Neuronal stem cell (in vitro differentiated cells): Measurements from ENCODE around the gene LRRC14B.

Experiments used
- DNase-seq: peaks from one replicate; pipeline ENCODE4 v3.0.0-alpha.2; 2013; ENCODE audit warnings: low spot score
- H2AFZ ChIP-seq: one replicate; pipeline ENCODE4 v1.6.1; 2013; ENCODE audit warnings: mild to moderate bottlenecking, low read length, inconsistent platforms
- H2AK5ac ChIP-seq: 2 replicates; pipeline ENCODE4 v1.6.1; 2013; ENCODE audit warnings: low read depth, mild to moderate bottlenecking, inconsistent platforms, low read length, moderate library complexity, mixed read lengths
- H2BK120ac ChIP-seq: 2 replicates; pipeline ENCODE4 v1.6.1; 2013; ENCODE audit warnings: low read depth, mild to moderate bottlenecking, inconsistent platforms, low read length, moderate library complexity, mixed read lengths
- H2BK12ac ChIP-seq: one replicate; pipeline ENCODE4 v1.6.1; 2013; ENCODE audit warnings: low read length, inconsistent platforms
- H2BK15ac ChIP-seq: 2 replicates; pipeline ENCODE4 v1.6.1; 2013; ENCODE audit warnings: mild to moderate bottlenecking, low read length, inconsistent platforms, mixed read lengths
- H2BK5ac ChIP-seq: one replicate; pipeline ENCODE4 v1.6.1; 2013; ENCODE audit warnings: inconsistent platforms, mild to moderate bottlenecking, low read length, moderate library complexity
- H3K14ac ChIP-seq: one replicate; pipeline ENCODE4 v1.6.1; 2013; ENCODE audit warnings: low read length, inconsistent platforms
- H3K18ac ChIP-seq: 2 replicates; pipeline ENCODE4 v1.6.1; 2013; ENCODE audit warnings: low read length, inconsistent platforms
- H3K23ac ChIP-seq: 2 replicates; pipeline ENCODE4 v1.6.1; 2013; ENCODE audit warnings: low read depth, mild to moderate bottlenecking, mixed read lengths, low read length, inconsistent platforms; ENCODE audit not compliant: poor library complexity
- H3K27ac ChIP-seq: replicated peaks from 3 replicates; pipeline ENCODE4 v1.5.1; 2013; ENCODE audit warnings: low read length, inconsistent platforms
- H3K27me3 ChIP-seq, 3 experiments: 2 replicates each; pipeline ENCODE4 v1.6.1; 2013; ENCODE audit warnings: low read length in 3 of 3, mild to moderate bottlenecking in 2 of 3, inconsistent platforms in 1 of 3, low read depth in 1 of 3, mixed read lengths in 1 of 3, moderate library complexity in 1 of 3; ENCODE audit not compliant: control insufficient read depth in 3 of 3, insufficient read depth in 3 of 3
- H3K36me3 ChIP-seq, 2 donors: replicated peaks in 1 of 2; 2 replicates each; pipeline ENCODE4 v1.6.1; 2013; ENCODE audit warnings: low read length in 2 of 2; ENCODE audit not compliant: control insufficient read depth in 2 of 2, insufficient read depth in 2 of 2
- H3K4ac ChIP-seq: 2 replicates; pipeline ENCODE4 v1.6.1; 2013; ENCODE audit warnings: inconsistent platforms, mild to moderate bottlenecking, low read length, moderate library complexity
- H3K4me1 ChIP-seq, 2 donors: 1 replicate in 1 of 2; 2 replicates in 1 of 2; pipeline ENCODE4 v1.6.1; 2013; ENCODE audit warnings: low read length in 2 of 2, low read depth in 1 of 2; ENCODE audit not compliant: control insufficient read depth in 2 of 2, insufficient read depth in 1 of 2
- H3K4me2 ChIP-seq: one replicate; pipeline ENCODE4 v1.6.1; 2013; ENCODE audit warnings: mild to moderate bottlenecking, low read length, inconsistent platforms; ENCODE audit not compliant: insufficient read depth, poor library complexity, severe bottlenecking
- H3K4me3 ChIP-seq, 2 donors: 2 replicates each; pipeline ENCODE4 v1.5.1; 2013; ENCODE audit warnings: low read length in 2 of 2, mild to moderate bottlenecking in 2 of 2, inconsistent platforms in 1 of 2, moderate library complexity in 1 of 2
- H3K79me1 ChIP-seq: one replicate; pipeline ENCODE4 v1.6.1; 2013; ENCODE audit warnings: low read depth, mild to moderate bottlenecking, inconsistent platforms, low read length, moderate library complexity
- H3K9ac ChIP-seq: one replicate; pipeline ENCODE4 v1.6.1; 2013; ENCODE audit warnings: mild to moderate bottlenecking, low read depth, low read length, inconsistent platforms; ENCODE audit not compliant: poor library complexity
- H3K9me3 ChIP-seq, 2 donors: replicated peaks in 1 of 2; 2 replicates each; pipeline versions ENCODE3 to v1.6.1; 2013; ENCODE audit warnings: low read length in 2 of 2, mild to moderate bottlenecking in 2 of 2, inconsistent platforms in 1 of 2, low read depth in 1 of 2, mixed read lengths in 1 of 2, moderate library complexity in 1 of 2; ENCODE audit not compliant: control insufficient read depth in 2 of 2, insufficient read depth in 1 of 2
- H4K8ac ChIP-seq: one replicate; pipeline ENCODE4 v1.6.1; 2013; ENCODE audit warnings: low read depth, mild to moderate bottlenecking, inconsistent platforms, low read length, moderate library complexity
- H4K91ac ChIP-seq: one replicate; pipeline ENCODE4 v1.6.1; 2013; ENCODE audit warnings: low read length, low read depth, mild to moderate bottlenecking, inconsistent platforms; ENCODE audit not compliant: poor library complexity
- WGBS, 2 donors: extraction: QIAGEN DNeasy Blood & Tissue Kit; methylation state at CpG; one replicate each; pipeline ENCODE4 v1.1.7; 2013; ENCODE audit warnings: missing lambda C conversion rate in 2 of 2, mixed read lengths in 1 of 2; ENCODE audit not compliant: insufficient read length in 2 of 2, insufficient replicate concordance in 1 of 2; ENCODE audit errors: extremely low coverage in 2 of 2; 5-methylcytosine and 5-hydroxymethylcytosine counted together

The LRRC14B gene

DNA sequence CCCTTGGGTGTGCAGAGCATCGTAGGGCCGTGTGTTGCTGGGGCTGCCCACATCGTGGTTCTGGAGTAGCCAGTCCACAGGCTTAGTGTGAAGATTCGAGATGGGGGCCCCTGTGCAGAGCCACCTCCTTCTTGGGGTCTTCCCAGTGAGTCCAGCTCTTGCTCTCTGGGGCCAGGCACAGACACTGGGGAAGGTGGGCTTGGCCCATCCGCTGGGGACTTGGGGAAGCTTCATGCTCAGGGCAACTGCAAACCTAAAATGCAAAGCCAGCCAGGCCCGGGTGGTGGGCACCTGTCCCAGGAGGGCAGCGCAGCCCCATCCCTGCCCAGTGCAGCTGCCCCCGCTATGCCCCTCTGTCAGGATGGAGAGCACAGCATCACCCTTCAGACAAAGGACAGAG is 46.4 kb upstream of the LRRC14B start:
- H3K4ac ChIP-seq, result no peak overlapping the region
- H2AK5ac ChIP-seq, result no peak overlapping the region
- H3K18ac ChIP-seq, result no peak overlapping the region
- no peak overlapping the region for H2BK120ac ChIP-seq
- peaks cover 11% of the 10 kb centered on the region for H3K79me1 ChIP-seq
- DNase-seq, result no peak
- H2BK15ac ChIP-seq, result no peak overlapping the region
- H3K27me3 ChIP-seq, result no peaks in the 10 kb centered on the region
- no peak overlapping the region for H4K8ac ChIP-seq
- no peak overlapping the region for H3K4me2 ChIP-seq
- H3K14ac ChIP-seq, result no peak overlapping the region
- no peak overlapping the region for H2BK5ac ChIP-seq
- H2BK12ac ChIP-seq, result no peak overlapping the region
- H3K9ac ChIP-seq, result no peak overlapping the region
- no peak overlapping the region for H3K27ac ChIP-seq
- H2AFZ ChIP-seq, result no peak overlapping the region
- no peaks in the 10 kb centered on the region for H3K4me1 ChIP-seq
- no CpG with 5 or more reads among the region's 8 CpGs for WGBS, 2 donors
- H3K4me3 ChIP-seq, result no peak overlapping the region
- peaks cover 25 to 32% of the 10 kb centered on the region in 2 donors for H3K9me3 ChIP-seq
- peaks cover 37 to 59% of the 10 kb centered on the region in 2 donors for H3K36me3 ChIP-seq
- H4K91ac ChIP-seq, result no peak overlapping the region
- peak overlapping the region; percentile 6 for H3K23ac ChIP-seq

DNA sequence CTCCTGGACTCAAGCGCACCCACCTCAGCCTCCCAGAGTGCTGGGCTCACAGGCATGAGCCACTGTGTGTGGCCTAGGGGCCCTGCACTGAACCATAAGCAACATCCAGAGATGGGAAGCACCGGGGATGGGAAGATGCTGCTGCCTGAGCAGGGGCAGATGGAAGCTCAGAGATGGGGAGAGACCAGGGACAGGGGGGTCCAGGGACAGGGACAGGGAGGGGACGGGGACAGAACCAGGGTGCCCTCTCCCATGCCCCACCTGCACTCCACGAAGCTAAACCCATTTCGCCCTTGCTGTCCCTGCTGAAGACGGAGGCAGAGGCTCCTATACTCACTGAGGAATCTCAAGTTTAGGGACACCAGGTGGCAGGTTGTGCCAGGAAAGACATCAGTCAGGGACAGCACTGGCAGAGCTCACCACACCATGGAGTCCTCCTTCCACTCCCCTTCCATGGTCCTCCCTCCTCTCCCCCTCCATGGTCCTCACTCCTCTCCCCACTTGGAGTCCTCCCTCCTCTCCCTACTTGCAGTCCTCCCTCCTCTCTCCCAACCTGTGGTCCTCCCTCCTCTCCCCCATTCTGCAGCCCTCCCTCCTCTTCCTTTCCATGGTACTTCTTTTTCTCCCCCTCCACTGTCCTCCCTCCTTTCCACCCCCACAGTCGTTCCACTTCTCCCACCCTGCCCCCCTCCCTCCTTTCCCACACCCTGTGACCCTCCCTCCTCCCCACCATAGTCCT is 45.5 kb upstream of the LRRC14B start:
- Histone ChIP-seq H2BK120ac (no peak overlapping the region), H3K27me3 (no peaks in the 10 kb centered on the region)
- no CpG with 5 or more reads among the region's 7 CpGs for WGBS, 2 donors

DNA sequence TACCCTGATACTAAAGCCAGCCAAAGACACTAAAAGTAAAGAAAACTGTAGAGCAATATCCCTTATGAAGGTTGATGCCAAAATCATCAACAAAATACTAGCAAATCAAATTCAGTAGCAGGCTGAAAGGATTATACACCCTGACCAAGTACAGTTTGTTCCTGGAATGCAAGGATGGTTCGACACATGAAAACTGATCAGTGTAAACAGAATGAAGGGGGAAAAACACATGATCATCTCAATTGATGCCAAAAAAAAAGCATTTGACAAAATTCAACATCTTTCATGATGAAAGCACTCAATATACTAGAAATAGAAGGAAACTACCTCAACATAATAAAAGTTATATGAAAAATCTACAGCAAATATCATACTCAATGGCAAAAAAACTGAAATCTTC is 43.5 kb upstream of the LRRC14B start:
- no peak for DNase-seq
- H2AK5ac ChIP-seq, result no peak overlapping the region
- no peak overlapping the region for H4K91ac ChIP-seq
- H2BK15ac ChIP-seq, result no peak overlapping the region
- WGBS, 2 donors, result no CpG with 5 or more reads among the region's 1 CpG
- no peaks in the 10 kb centered on the region for H3K27me3 ChIP-seq
- peaks cover 25 to 28% of the 10 kb centered on the region in 2 donors for H3K9me3 ChIP-seq
- H3K4me2 ChIP-seq, result no peak overlapping the region
- H3K27ac ChIP-seq, result no peak overlapping the region
- H3K79me1 ChIP-seq, result peaks cover 11% of the 10 kb centered on the region
- H3K4me1 ChIP-seq, result no peaks in the 10 kb centered on the region
- no peak overlapping the region for H3K4me3 ChIP-seq
- H2BK120ac ChIP-seq, result no peak overlapping the region
- no peak overlapping the region for H3K18ac ChIP-seq
- H3K14ac ChIP-seq, result no peak overlapping the region
- no peak overlapping the region for H3K23ac ChIP-seq
- no peak overlapping the region for H4K8ac ChIP-seq
- H3K36me3 ChIP-seq, result peaks cover 25 to 51% of the 10 kb centered on the region in 2 donors
- no peak overlapping the region for H2BK5ac ChIP-seq
- H2BK12ac ChIP-seq, result no peak overlapping the region
- H2AFZ ChIP-seq, result no peak overlapping the region
- H3K9ac ChIP-seq, result no peak overlapping the region
- H3K4ac ChIP-seq, result no peak overlapping the region

More for the DNA sequence above, 45.5 kb upstream of the LRRC14B start:
- Histone ChIP-seq H2BK15ac (no peak overlapping the region), H2BK12ac (no peak overlapping the region), H2AK5ac (no peak overlapping the region), H3K23ac (peak overlapping the region; percentile 6), H2BK5ac (no peak overlapping the region), H4K91ac (no peak overlapping the region), H3K79me1 (peaks cover 11% of the 10 kb centered on the region), H2AFZ (no peak overlapping the region), H3K27ac (no peak overlapping the region), H3K4me3 (peak overlapping the region in 1 of 2 donors; percentile 19), H3K4ac (no peak overlapping the region), H3K9ac (no peak overlapping the region), H3K9me3 (peaks cover 25 to 32% of the 10 kb centered on the region in 2 donors), H4K8ac (no peak overlapping the region), H3K4me1 (no peaks in the 10 kb centered on the region), H3K18ac (no peak overlapping the region), H3K14ac (no peak overlapping the region), H3K4me2 (no peak overlapping the region), H3K36me3 (peaks cover 36 to 61% of the 10 kb centered on the region in 2 donors)
- DNase-seq, result no peak

DNA sequence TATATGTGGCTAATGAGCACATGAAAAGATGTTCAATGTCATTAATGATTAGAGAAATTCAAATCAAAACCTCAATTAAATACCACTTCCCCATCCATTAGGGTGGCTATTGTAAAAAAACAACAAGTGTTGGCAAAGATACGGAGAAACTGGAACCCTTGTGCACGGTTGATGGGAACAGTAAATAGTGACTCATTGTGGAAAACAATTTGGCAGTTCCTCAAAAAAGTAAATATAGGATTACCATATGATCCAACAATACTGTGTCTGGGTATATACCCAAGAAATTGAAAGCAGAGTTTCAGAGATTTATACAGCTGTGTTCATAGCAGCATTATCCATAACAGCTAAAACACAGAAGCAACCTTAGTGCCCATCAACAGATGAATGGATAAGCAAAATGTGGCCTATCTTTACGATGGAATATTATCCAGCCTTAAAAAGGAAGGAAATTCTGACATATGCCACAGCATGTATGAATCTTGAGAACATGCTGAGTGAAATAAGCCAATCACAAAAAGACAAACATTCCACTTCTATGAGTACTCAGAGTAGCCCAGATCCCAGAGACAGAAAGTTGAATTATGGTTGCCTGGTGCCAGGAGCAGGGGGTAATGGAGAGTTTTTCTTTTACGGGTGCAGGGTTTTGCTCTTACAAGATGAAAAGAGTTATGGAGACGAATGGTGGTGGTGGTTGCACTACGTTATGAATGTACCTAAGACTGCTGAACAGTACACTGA is 41.4 kb upstream of the LRRC14B start:
- H3K9me3 ChIP-seq, result peaks cover 25 to 26% of the 10 kb centered on the region in 2 donors
- peaks cover 21 to 43% of the 10 kb centered on the region in 2 donors for H3K36me3 ChIP-seq
- H3K79me1 ChIP-seq, result peaks cover 7% of the 10 kb centered on the region
- no peak overlapping the region for H3K4me2 ChIP-seq
- H3K27ac ChIP-seq, result no peak overlapping the region
- no peak overlapping the region for H2AFZ ChIP-seq
- H3K23ac ChIP-seq, result no peak overlapping the region
- no peaks in the 10 kb centered on the region for H3K27me3 ChIP-seq
- H3K4ac ChIP-seq, result no peak overlapping the region
- no peak overlapping the region for H3K14ac ChIP-seq
- WGBS, 2 donors, result no CpG with 5 or more reads among the region's 6 CpGs
- no peak overlapping the region for H3K9ac ChIP-seq
- peaks cover 0 to 8% of the 10 kb centered on the region in 2 donors for H3K4me1 ChIP-seq
- no peak overlapping the region for H2BK12ac ChIP-seq
- no peak overlapping the region for H4K8ac ChIP-seq
- no peak overlapping the region for H2BK120ac ChIP-seq
- no peak overlapping the region for H2BK15ac ChIP-seq
- H3K4me3 ChIP-seq, result no peak overlapping the region
- no peak for DNase-seq
- H2BK5ac ChIP-seq, result no peak overlapping the region
- no peak overlapping the region for H3K18ac ChIP-seq
- H4K91ac ChIP-seq, result no peak overlapping the region
- H2AK5ac ChIP-seq, result no peak overlapping the region
